A673 (cell line): Measurements from ENCODE around the gene PADI3.

Experiments
- CTCF ChIP-seq: fragments of 300-800, 200-600 bp; sonication (generic); conservative IDR thresholded peaks from 2 replicates; pipeline ENCODE4 v1.5.1; 2017; ENCODE audit warnings: low read depth, mild to moderate bottlenecking, antibody characterized with exemption, low read length, moderate library complexity, mixed read lengths
- EZH2 ChIP-seq: fragments of 200-600 bp; sonication (generic); IDR thresholded peaks from 2 replicates; pipeline ENCODE4 v1.6.1; 2017; ENCODE audit warnings: borderline replicate concordance, low read depth, mild to moderate bottlenecking, mixed read lengths, antibody characterized with exemption, low read length; ENCODE audit not compliant: poor library complexity, severe bottlenecking

- TF ChIP-seq EZH2 (no peak), CTCF (no peak)
These were observed 80.0 kb downstream of the PADI3 start for GRCh38 chr1:17328855-17329254.
